GM18873 (cell line): ENCODE measurements around the gene ZNF181.

Experiments used
- ATAC-seq: cut with Tn5 transposase; IDR thresholded peaks from one replicate; pipeline ENCODE4 v1.9.1; 2021; ENCODE audit warnings: mild to moderate bottlenecking, moderate library complexity, moderate number of reproducible peaks; ENCODE audit not compliant: unreplicated experiment, low FRiP score

Gene ZNF181

GRCh38 chr19:34744896-34745690 is 11.1 kb downstream of the ZNF181 start:
- ATAC-seq = no peak

- ATAC-seq = no peak
Observed at GRCh38 chr19:34757441-34757840, 23.4 kb downstream of the ZNF181 start.

DNA sequence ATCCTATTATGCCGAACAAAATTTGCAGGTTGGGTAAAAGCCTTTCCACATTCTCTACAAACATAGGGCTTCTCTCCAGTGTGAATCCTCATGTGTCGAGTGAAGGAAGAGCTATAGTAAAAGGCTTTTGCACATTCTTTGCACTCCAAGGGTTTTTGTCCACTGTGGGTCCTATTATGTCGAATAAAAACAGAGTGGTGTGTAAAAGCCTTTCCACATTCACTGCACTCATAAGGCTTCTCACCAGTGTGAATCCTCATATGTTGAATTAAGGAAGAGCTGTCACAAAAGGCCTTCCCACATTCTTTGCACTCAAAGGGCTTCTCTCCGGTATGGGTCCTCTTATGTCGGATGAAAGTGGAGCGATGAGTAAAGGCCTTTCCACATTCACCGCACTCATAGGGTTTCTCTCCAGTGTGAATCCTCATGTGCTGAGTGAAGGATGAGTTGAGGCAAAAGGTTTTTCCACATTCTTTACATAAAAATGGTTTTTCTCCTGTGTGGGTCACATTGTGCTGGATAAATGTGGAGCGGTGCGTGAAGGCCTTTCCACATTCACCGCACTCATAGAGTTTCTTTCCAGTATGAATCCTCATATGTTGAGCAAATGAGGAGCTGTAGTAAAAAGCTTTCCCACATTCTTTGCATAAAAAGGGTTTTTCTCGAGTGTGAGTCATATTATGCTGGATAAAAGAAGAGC is 25.3 kb downstream of the ZNF181 start:
- no peak for ATAC-seq

DNA sequence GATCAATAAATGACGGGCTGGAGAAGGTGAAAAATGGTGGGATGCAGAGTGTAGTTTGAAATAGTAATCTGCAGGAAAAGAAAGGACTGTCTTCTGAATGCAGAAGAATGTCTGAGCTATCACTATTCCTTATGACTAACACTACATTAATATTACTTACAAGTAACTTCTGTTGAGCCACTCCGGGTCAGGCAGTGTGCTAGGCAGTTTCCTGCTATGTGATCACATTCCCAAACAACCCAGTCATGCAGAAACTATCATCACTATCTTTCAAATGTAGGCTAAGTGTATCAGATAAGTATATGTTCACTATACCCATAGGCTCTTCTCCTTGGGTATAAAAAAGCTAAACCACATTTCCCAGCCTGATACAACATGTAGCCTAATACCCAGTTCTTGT is 32.3 kb downstream of the ZNF181 start:
- ATAC-seq = no peak

- ATAC-seq = no peak
Observed at GRCh38 chr19:34767951-34768350, 33.9 kb downstream of the ZNF181 start.

DNA sequence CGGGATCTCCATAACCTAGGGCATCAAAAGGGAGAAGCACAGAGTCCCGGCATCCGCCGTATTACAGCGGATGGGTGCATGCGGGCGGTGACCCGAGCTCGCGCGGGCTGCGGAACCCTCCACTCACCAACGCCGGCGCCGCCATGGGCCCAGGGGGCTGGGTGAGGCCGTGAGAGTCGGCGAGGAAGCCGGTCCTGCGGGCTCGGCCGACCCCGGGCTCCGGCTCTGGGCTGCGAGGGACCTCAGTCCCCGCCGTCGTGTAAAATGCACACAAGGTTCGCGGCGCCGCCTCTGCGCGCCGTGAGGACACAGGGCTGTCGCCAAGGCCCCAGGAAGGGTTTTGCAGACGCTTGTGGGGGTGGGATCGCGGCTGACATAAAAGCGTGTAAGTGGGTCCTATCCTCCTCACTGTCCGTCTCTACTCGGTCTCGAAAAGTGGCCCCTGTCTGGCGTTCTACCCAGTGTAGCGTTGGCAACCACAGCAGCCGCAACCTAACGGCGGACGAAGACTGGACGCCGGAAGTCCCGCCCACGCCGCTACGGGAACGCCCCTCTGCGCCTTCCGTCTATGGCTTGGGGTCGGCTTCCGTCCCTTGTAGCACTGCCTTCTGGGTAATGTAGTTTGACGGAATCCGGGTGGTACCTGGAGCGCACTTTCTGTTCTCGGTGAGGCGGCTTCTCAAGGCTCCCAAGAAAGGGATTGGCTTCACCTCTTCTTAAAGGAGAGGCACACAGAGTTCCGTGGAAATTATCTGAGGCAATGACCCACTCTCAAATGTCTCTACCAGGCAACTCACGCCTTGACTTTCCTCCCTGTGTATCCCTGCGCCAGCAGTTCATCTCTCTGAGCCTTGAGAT is 38.9 kb downstream of the ZNF181 start, which contains the start of gene ZNF599:
Gene ZNF599 (minus strand): TSS at position 519 of the 858 bp plus-strand sequence. CDS start 374 bp downstream, at position 145.
- ATAC-seq = peak; percentile 90

- no peak for ATAC-seq
Observed at GRCh38 chr19:34773555-34773864, 39.5 kb downstream of the ZNF181 start.

- no peak for ATAC-seq
Observed at GRCh38 chr19:34774857-34775256, 40.8 kb downstream of the ZNF181 start.

- no peak for ATAC-seq
Observed at GRCh38 chr19:34778342-34778741, 44.3 kb downstream of the ZNF181 start.

DNA sequence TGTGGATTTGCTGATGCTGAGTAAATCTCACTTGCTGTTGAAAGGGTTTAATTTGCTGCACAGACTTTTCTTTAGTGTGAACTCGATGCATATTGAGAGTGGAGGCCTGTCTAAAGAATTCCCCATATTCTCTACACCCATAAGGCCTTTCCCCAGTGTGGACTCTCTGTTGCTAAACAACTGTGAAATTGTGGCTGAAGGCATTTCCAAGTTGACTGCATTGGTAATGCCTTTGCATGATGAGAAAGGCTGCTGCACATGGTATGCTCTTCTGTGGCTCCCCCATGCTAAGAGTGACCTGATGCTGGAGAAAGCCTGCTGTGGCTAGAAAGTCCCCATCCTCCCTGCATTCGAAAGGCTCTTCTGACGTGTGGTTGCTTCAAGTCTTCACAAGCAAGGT is 45.6 kb downstream of the ZNF181 start:
- no peak for ATAC-seq

DNA sequence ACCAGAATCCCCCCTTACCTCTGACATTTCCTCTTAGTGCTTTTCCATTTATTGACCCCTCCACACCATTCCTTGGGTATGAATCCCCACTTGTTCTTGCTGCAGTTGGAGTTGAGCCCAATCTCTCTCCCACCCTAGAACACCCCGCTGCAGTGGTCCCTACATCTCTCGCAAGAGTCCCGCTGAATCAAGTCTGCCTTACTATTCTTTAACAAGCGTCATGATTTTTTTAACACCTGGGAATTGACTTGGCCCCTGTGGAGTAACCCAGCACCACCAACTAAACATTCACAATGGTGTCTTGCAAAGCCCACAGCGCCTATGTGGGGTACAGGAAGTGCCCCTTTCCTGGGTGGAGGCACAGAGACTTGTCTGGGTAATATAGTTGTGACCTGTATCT is 52.2 kb downstream of the ZNF181 start:
- no peak for ATAC-seq

GRCh38 chr19:34787059-34787824 is 53.2 kb downstream of the ZNF181 start:
- no peak for ATAC-seq

- no peak for ATAC-seq
Observed at GRCh38 chr19:34788074-34788473, 54.0 kb downstream of the ZNF181 start.

GRCh38 chr19:34793565-34793964 is 59.5 kb downstream of the ZNF181 start:
- no peak for ATAC-seq

DNA sequence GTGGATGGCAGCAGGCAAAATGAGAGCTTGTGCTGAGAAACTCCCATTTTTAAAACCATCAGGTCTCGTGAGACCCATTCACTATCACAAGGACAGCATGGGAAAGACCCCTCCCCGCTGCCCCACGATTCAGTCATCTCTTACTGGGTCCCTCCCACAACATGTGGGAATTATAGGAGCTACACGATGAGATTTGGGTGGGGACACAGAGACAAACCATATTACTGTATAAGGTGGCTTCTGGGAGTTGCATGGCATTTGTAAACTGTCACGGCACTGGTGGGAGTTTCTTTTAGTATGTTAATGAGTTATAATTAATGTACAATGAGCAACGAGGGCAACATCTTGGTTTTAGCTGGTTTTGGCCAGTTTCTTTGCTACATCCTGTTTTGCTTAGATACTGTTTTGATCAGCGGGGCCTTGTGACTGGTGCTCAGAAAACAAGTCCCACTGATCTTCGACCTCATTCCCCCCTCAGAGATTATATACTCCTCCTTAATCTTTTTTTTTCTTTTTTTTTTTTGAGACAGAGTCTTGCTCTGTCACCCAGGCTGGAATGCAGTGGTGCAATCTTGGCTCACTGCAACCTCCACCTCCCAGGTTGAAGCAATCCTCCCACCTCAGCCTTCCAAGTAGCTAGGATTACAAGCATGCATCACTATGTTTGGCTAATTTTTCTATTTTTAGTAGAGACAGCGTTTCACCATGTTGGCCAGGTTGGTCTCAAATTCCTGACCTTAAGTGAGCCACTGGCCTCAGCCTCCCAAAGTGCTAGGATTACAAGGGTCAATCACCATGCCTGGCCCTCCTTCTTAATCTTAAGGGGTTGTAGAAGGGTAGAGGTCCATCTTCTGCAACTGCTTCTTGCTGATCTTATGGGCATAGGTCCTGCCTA is 60.3 kb downstream of the ZNF181 start:
- ATAC-seq = no peak
